H1 (cell line): ENCODE data around the gene FAM227B.

Experiments
- POLR2AphosphoS5 ChIP-seq: IDR thresholded peaks from 2 replicates; pipeline ENCODE4 v1.6.1; 2011; ENCODE audit warnings: low read depth, low read length
- YY1 ChIP-seq: IDR thresholded peaks from 2 replicates; pipeline ENCODE4 v1.6.1; 2011; ENCODE audit warnings: low read depth, mild to moderate bottlenecking, low read length
- TF ChIP-seq, protein P1 (sequence below), 3 experiments: IDR thresholded peaks; 1 replicate in 2 of 3; 2 replicates in 1 of 3; pipeline versions ENCODE4 v1.5.1 to v1.6.1; 2011; ENCODE audit warnings: low read length in 3 of 3, mild to moderate bottlenecking in 3 of 3, inconsistent platforms in 2 of 3, low read depth in 1 of 3, moderate library complexity in 1 of 3; ENCODE audit not compliant: insufficient read depth in 1 of 3; ENCODE audit errors: control extremely low read depth in 1 of 3

GRCh38 chr15:49468481-49468839 lies 152.2 kb downstream of the FAM227B start:
- TF ChIP-seq, protein P1, sequence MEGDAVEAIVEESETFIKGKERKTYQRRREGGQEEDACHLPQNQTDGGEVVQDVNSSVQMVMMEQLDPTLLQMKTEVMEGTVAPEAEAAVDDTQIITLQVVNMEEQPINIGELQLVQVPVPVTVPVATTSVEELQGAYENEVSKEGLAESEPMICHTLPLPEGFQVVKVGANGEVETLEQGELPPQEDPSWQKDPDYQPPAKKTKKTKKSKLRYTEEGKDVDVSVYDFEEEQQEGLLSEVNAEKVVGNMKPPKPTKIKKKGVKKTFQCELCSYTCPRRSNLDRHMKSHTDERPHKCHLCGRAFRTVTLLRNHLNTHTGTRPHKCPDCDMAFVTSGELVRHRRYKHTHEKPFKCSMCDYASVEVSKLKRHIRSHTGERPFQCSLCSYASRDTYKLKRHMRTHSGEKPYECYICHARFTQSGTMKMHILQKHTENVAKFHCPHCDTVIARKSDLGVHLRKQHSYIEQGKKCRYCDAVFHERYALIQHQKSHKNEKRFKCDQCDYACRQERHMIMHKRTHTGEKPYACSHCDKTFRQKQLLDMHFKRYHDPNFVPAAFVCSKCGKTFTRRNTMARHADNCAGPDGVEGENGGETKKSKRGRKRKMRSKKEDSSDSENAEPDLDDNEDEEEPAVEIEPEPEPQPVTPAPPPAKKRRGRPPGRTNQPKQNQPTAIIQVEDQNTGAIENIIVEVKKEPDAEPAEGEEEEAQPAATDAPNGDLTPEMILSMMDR (IDR thresholded peaks at IDR 0.05; ENCODE audit: control extremely low read depth in 1 of 3, insufficient read depth in 1 of 3, low read depth in 1 of 3, low read length in 3 of 3), result no peak
- no peak for TF ChIP-seq YY1
- no peak for TF ChIP-seq POLR2AphosphoS5
